Left colon (tissue), 2 donors: ENCODE results near the gene ADGRB3. TPM values are rescaled to one million over a fixed set of nuclear protein-coding genes. Genes with fewer than 3 reads are reported as not detected.
A peak's percentile ranks its signal among the peaks of the same experiment; 100 is the strongest.
"Not testable (repeated sequence)": the region's sequence is repeated elsewhere in the genome, so short reads cannot be mapped to it uniquely, and the experiment has no call there.

Experiments used
- ATAC-seq: fragments of 200-7000 bp; cut with Tn5 transposase; one replicate; pipeline ENCODE4 v1.9.1; 2020; ENCODE audit warnings: mild to moderate bottlenecking, moderate library complexity
- DNase-seq, 2 donors: peaks; one replicate each; pipeline ENCODE4 v3.0.0-alpha.2; 2020
- intact Hi-C, 2 donors: fragments of 100-400 bp; cut with DNase I in 1 of 2; cut with micrococcal nuclease in 1 of 2; formaldehyde crosslinking; loops; one replicate each; pipeline versions ENCODE4 v1.11.2 to v1.14.0; 2022; cut with DNase I, micrococcal nuclease
- total RNA-seq, 2 donors: library from RNA; stranded (reverse); fragmentation: NEBNext Ultra II Directional; extraction: Animal tissue kit (Norgen Biotek cat#: 25700); gene quantifications; one replicate each; pipeline ENCODE4 v1.2.1, GENCODE V29; 2021
- donor health status: DM: no; HTN: no; CAD: no.
- donor health status: DM: yes; HTN: yes; CAD: no.

The ADGRB3 gene
- total RNA-seq, 2 donors from 2014 or later, result 0.37 to 1.2 TPM

DNA sequence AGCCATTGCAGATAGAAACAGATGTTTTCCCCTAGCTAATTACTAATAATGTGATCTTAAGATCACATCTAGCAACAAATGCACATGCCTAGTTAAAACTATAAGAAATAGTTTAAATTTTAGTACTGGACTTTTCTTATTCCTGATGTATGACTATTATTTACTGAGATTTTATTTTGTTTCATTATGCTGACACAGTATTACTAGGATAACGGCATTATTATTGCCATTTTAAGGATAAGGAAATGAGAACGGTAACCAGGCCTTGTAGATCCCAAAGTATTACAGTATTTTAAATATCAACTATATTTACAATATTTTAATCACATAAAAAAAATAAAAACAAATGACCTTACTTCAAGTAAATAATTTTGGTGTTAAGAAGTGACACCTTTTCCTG, 240.3 kb downstream of the ADGRB3 start:
- ATAC-seq, result no peak
- no peak for DNase-seq
- intact Hi-C loops, result no loop called here

DNA sequence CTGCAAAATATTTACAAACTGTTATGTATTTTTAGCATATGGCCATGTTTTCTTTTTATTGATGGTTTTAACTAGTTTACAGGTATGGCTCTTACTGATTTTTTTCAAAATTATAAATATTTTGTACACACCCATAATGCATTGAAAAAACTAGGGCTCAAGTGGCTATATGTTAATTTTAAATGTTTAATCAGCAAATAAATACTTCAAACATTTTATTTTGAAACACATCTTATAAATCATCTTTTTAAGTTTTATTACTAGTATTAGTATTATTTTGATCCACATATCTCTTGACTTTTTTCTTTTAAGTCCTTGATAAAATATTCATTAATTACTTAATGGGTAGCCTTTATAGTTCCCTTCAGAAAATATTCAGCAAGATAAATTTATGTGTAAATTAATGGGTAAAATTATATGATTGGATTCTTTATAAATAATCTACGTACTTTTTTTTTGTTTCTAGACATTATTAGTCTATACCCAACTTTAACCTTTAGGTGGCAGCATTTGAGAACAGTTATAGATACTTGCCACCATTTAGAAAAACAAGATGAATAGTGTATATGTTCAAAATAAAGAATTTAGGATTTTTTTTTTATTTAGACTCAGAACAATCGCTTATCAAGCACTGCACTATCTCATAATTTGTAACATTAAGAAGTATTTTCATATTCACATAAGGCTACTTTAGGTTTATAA, 241.9 kb downstream of the ADGRB3 start:
- intact Hi-C loops, result no loop called here
- ATAC-seq (no peak), DNase-seq (no peak)

DNA sequence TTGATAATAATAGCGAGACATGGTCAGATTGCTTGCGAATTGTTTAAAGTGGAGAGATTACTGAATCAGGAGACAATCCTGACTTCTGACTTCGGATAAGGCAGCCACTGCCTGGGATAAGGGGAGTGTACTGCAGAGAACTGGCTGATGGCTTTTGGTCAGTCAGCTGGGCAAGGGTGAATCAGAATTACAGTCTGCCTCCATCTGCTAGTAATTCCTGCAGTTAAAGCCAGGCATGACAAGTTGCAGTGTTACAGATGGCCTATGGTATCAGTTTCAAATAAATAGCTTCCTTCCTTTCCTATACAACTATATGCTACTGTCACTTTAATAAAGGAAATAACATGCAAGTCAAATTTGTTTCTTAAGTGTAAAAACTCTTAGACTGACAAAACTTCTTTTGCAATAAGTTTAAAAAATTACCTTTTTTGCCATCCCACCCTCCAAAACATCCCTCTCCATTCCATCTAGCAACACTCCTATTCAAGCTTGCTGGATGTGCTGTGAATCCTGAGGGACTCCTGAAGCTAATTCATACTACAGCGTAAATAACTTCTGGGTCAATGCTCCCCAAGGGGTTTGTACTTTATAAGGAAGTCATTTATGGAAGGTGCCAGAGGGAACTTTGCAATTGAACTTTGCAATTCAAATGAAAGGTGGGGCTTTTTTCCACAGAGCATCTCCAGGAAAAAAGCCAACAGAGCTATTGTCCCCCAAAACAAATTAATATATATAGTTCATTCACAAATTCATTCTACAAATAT, 245.2 kb downstream of the ADGRB3 start:
- DNase-seq, result no peak
- intact Hi-C loops, result no loop called here

DNA sequence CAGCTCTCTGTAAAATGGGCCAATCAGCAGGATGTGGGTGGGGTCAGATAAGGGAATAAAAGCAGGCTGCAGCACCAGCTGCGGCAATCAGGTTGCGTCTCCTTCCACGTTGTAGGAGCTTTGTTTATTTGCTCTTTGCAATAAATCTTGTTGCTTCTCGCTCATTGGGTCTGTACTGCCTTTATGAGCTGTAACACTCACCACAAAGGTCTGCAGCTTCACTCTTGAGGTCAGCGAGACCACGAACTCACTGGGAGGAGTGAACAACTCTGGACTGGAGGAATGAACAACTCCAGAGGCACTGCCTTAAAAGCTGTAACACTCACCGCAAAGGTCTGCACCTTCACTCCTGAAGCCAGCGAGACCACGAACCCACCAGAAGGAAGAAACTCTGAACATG, 248.2 kb downstream of the ADGRB3 start:
- DNase-seq, intact Hi-C loops, ATAC-seq: not testable (repeated sequence)

More for the DNA sequence above, 245.2 kb downstream of the ADGRB3 start:
- no peak for ATAC-seq

DNA sequence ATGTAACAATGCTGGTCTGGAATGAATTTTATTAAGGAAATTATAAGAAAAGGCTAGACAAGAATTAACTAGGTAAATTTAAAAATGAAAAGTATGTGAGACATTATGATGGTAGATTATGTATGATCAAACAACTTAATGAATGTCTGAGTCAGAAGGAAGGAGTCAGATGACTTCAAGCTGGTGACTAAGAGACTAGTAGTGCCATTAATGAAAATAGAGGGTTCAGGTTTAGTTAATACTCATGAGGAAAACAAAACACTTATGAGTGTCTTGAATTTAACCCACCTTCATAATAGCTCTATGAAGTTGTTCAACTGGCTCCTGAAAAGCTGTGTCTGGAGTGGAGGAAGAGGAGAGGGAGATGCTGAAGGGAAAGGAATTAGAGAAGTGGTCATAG, 256.3 kb downstream of the ADGRB3 start:
- intact Hi-C loops, result no loop called here

DNA sequence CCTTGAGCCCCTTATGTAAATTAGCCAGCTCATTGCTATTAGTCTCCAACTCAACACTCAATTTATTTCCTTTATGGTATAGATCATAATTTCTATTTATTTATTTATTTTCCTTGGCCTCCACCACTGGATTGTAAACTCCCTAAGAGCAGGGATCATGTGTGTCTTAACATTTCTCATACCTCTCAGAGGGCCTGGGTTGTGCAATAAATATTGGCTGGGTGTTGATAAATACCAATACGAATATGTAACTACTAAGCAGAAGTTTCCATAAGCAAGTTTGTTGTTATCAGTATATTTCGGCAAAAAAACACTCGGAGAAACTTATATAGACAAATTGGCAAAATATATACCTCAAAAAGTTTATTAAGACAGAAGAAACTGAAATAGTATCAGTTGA, 257.4 kb downstream of the ADGRB3 start:
- no peak for DNase-seq
- intact Hi-C loops, result no loop called here
- ATAC-seq, result no peak

More for the DNA sequence above, 256.3 kb downstream of the ADGRB3 start:
- no peak for DNase-seq
- no peak for ATAC-seq

DNA sequence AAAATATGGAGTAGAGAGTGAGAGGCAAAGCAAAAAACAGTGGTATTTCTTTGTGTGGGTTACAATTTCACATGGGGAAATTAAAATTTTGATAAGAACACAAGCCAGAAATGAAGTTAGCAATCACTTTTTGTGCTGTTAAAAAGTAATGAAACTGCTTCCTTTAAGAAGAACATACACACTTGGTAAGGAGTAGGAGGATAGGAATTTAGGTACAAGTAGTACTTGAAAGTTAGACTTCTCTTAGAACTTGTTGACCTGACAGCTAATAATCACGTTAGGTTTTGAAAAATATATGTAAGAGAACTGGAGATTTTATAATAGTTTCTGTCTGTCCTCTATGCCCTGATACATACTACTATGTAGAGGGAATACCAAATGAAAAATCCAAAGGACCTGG, 260.8 kb downstream of the ADGRB3 start:
- no peak for ATAC-seq
- intact Hi-C loops, result no loop called here
- no peak for DNase-seq

DNA sequence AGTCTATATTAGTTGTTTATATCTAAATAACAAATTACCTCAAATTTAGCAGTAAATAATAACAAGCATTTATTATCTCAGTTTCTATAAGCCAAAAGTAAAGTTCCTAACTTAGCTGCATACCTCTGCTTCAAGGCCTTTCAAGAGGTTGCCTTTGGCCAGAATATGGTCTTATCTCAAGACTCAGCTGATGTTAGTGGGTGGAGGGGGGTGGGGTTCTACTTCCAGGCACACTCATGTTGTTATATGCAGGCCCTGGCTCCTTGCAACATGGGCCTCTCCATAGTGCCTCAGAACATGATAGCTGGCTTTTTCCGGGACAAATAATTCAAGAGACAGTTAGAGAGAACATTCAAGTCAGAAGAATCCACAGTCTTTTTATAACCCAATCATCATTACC, 266.0 kb downstream of the ADGRB3 start:
- intact Hi-C loops, result no loop called here
- DNase-seq (no peak), ATAC-seq (no peak)

DNA sequence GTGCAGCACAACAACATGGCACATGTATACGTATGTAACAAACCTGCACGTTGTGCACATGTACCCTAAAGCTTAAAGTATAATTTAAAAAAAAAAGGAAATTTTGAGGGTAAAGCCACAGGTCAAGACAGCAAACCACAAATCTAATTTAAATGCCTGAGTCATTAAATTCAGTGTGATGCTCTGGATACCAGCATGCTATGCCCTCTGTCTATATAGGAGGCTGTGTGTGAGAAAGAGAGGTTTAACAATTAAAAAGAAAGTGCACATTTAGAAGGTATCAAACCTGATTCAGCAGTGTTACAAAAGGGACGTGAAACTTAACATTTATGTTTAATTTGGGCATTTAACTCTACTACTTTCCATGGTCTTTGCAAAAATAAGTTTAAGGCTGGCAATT, 276.3 kb downstream of the ADGRB3 start:
- intact Hi-C loops, result no loop called here
- ATAC-seq, result no peak
- no peak for DNase-seq

DNA sequence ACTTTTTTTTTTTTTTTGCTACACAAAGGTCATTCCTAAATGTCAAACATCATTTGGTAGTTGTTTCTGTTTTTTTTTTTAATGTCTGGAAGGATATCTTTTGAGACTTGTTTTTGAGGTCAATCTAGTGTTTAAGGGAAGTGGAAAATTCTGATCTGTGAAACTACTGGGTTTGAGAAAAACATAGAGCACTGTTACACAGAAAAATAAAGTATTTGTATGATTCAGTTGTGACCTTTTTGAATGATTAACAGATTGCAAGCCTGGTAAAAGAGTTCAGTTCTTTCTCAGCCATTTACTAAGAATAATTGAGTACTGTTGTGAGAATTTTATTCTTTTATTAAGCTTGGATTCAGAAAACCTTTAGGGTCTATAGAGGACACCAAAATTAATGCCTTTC, 276.7 kb downstream of the ADGRB3 start:
- ATAC-seq (no peak), DNase-seq (no peak)
- intact Hi-C loops, result no loop called here

DNA sequence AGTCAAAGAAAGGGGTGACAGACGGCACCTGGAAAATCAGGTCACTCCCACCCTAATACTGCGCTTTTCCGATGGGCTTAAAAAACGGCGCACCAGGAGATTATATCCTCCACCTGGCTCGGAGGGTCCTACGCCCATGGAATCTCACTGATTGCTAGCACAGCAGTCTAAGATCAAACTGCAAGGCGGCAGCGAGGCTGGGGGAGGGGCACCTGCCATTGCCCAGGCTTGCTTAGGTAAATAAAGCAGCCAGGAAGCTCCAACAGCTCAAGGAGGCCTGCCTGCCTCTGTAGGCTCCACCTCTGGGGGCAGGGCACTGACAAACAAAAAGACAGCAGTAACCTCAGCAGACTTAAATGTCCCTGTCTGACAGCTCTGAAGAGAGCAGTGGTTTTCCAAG, 277.7 kb downstream of the ADGRB3 start:
- ATAC-seq, DNase-seq, intact Hi-C loops: not testable (repeated sequence)

DNA sequence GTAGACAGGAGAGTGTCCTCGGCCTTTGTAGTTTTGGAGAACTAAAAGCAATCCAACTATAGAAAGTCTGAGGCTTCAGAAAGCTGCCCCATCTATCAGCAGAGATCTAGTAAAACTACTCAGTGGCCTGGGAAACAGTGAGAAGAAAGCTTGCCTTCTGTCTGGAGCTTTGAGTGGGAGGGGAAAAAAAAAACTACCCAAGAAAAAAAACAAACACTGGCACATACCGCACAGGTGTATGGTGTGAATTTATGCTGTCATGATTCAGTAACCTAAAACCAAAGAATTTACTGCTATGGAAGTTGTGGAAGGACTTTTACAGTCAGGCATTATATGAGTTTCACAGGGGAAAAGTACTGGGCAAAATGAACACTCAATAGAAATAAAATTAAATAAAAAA, 280.5 kb downstream of the ADGRB3 start:
- DNase-seq, result no peak
- intact Hi-C loops, result no loop called here
- ATAC-seq, result no peak

DNA sequence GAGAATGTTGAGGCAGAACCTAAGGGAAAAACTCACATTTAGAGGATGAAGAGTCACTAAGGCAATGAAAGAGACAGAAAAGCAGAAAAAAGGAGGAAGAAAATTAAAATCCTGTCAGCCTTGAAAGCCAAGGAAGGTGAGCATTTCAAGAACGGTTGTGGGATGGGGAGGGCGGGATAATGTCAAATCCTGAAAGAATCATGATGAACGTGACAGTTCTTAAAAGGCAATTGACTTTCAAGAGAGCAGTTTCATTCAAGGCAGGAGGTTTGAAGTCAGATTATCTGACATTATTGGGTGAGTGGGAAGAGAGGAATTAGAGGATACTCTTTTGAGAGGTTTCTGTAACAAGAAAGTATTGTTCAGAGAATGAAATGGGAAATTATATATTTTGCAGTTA, 284.5 kb downstream of the ADGRB3 start:
- intact Hi-C loops, result no loop called here
- DNase-seq, result no peak
- ATAC-seq, result no peak

DNA sequence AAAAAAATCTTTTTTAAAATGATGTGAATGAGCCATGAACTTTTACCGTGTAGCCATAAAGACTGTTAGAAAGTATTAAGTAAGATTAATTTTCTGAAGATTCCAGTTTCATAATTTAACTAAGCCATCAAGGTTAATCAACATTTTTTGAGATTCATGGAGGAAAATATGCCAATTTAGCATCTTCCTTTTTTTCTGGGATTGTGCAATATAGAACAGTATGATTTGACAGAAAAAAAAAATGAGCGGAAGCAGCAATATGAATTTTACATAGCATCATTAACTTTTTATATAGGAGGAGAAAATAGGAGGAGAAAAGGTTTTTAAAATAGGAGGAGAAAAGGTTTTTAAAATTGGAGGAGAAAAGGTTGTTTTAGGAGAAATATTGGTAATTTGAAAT, 306.3 kb downstream of the ADGRB3 start:
- ATAC-seq (no peak), DNase-seq (no peak)
- intact Hi-C loops, result no loop called here

DNA sequence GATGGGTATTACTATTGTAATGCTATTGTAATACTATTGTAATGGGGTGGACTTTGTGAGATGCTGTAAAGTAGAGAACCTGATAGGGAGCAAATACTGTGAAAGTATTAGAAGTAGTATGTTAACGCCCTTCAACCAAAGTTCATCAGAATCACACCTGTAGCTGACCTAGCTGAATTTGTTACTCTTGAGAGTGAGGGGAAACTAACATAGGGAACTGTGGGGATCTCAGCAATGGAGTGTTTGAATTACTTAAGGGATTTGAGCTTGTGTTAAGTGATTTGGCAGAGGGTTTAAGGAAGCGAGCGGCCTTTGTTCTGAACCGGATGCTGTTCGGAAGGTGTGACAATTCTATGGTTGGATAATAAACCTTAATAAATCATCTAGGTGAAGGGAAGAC, 312.6 kb downstream of the ADGRB3 start:
- ATAC-seq (no peak), DNase-seq (no peak)
- intact Hi-C loops, result no loop called here

DNA sequence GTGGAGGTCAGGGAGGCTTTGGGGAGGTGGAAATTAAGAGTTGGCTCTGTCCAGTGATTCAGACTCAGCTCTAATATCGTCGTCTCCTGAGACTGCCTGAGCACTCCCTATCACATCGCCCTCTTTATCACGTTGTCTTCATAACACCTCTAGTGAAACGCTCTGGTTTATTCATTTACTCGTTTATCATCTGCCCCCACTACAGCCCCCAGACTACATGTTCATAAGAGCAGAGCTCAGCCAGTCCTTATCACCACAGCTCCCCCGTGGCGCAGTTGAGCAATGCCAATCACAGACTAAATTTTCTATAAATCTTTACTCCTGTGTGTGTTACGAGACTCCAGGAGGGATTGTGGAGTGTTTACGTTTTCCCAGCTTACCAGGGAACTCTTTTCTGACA, 316.2 kb downstream of the ADGRB3 start:
- DNase-seq (no peak), ATAC-seq (no peak)
- intact Hi-C loops, result no loop called here

DNA sequence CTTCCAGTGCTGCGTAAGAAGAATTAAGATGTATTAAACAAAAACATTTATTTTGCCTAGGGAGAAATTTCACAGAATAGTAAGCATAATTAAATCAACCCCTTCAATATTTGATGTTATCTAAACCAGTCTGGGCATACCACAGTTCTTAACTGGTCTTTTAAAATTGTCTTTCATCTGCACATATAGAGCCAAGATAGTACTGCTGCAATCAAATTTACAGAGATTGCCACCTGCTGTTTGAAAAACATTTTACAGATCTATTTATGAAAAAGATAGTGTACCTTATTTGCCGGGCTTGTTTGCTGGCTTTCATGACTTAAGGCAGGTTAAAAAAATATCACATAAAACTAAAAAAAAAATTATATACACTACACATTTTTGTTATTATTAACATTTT, 323.2 kb downstream of the ADGRB3 start:
- no peak for DNase-seq
- intact Hi-C loops, result no loop called here
- no peak for ATAC-seq

DNA sequence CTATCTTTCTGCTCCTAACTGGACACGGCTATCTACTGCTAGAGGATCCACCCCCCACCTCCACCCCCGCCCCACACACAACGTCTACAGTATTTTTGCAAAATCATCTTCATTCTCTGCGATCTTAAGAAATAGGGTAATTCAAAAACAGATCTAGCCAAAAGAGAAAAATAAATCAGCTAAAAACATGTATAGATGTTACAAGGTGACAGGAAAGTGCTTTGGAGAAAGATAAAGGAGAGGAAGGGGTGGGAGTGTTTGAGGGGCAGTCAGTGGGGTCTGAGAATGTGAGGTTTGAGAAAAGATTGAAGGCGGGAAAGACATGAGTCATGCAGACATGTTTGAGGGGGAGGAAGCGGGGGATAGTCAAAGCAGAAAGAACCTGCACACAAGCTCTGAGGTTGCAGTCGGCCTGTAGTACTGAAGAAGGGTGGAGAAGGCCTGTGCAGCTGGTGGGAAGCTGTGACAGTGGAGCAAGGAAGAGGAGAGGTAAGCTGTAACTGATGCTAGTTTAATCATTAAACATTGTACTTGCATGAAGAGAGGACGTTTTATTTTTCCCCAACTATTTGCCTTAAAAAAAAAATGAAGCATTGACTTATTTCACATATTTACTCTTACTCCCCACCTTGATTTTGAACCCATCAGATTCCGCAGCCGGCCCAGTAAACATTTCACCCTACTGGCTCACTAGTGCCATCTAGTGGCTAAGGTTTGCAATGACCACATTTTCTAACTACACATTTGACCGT, 332.6 kb downstream of the ADGRB3 start:
- intact Hi-C loops, result no loop called here
- ATAC-seq (peak; percentile 63), DNase-seq (peak in 1 of 2 donors; percentile 68)

DNA sequence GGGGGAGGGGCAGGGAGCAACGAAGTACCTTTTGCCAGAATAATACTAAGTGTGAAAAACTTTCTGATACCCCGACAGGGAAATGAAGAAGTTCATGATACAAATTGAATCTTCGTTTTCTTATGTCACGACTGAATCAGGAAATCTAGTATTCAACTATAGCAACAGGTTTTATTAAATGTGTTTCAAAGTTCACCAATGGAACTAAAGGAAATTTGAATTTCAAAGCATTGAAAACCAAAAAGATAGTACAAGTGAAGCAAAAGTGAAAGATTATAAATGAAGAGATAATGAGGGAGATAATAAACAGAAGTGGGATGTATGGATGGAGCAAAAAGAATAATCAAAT, 333.2 kb downstream of the ADGRB3 start:
- intact Hi-C loops, result no loop called here
- ATAC-seq (no peak), DNase-seq (no peak)

DNA sequence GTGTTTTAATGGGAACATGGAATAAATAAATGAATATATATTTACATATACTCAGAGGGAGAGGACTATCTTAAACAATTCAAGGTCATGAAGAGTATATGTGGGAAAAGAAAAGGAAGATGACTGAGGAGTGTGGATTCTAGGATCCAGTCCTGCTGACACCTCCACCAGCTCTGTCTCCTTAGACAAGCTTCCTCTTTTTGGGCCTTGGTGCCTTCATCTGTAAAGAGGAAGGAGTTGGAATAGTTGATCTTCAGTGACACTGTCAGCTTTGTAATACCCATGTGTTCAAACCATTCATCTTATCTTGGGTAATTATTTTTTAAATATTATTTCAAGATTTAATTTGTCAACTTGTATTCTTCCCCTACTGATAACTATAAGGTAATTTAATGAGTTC, 338.0 kb downstream of the ADGRB3 start:
- ATAC-seq, result no peak
- intact Hi-C loops, result no loop called here
- DNase-seq, result no peak
